ENCODE results near the gene LFNG. TPM values are rescaled to one million over a fixed set of nuclear protein-coding genes. Genes with fewer than 3 reads are reported as not detected.

LFNG gene
- total and polyA plus RNA-seq, 9 of the 15 experiments (the other 6 are each of a cell fraction or from before 2014, with no cell fraction given), result 0.03 to 0.89 (median 0.25) TPM; not detected in 1

DNA sequence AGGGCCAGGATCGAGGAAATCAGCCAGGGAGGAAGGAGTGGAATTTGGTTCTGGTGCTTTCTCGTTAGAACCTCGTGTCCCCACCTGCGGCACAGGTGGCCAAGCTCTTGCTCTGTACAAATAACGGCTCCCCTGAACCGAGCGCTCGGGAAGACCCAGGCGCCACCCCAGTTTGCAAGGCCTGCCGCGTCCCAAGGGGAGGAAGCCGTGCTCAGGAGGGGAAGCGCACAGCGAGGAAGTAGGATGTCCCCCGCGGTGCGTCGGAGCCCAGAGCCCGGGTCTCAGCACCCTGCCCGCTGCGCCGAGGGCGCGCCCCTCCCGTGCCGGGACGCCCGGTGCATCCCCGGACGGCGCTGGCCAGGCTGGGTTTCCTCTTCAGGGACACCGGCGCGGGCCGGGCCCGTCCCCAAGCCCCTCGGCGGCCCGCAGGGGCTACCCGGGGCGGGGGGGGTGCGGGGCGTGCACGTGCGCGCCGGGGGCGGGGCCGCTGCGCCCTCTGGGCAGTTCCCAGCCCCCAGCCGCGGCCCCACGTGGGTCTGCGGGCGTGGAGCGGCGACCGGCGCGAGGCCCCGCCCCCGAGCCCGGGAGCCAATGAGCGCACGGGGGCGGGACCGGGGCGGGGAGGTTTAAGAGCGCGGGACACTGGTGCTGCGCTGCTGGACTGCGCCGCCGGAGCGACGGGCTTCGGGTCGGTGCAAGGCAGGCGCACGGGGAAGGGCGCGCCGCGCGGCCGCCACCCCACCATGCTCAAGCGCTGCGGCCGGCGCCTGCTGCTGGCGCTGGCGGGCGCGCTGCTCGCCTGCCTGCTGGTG, at the start of gene LFNG (continued):
- TF ChIP-seq, protein P1, sequence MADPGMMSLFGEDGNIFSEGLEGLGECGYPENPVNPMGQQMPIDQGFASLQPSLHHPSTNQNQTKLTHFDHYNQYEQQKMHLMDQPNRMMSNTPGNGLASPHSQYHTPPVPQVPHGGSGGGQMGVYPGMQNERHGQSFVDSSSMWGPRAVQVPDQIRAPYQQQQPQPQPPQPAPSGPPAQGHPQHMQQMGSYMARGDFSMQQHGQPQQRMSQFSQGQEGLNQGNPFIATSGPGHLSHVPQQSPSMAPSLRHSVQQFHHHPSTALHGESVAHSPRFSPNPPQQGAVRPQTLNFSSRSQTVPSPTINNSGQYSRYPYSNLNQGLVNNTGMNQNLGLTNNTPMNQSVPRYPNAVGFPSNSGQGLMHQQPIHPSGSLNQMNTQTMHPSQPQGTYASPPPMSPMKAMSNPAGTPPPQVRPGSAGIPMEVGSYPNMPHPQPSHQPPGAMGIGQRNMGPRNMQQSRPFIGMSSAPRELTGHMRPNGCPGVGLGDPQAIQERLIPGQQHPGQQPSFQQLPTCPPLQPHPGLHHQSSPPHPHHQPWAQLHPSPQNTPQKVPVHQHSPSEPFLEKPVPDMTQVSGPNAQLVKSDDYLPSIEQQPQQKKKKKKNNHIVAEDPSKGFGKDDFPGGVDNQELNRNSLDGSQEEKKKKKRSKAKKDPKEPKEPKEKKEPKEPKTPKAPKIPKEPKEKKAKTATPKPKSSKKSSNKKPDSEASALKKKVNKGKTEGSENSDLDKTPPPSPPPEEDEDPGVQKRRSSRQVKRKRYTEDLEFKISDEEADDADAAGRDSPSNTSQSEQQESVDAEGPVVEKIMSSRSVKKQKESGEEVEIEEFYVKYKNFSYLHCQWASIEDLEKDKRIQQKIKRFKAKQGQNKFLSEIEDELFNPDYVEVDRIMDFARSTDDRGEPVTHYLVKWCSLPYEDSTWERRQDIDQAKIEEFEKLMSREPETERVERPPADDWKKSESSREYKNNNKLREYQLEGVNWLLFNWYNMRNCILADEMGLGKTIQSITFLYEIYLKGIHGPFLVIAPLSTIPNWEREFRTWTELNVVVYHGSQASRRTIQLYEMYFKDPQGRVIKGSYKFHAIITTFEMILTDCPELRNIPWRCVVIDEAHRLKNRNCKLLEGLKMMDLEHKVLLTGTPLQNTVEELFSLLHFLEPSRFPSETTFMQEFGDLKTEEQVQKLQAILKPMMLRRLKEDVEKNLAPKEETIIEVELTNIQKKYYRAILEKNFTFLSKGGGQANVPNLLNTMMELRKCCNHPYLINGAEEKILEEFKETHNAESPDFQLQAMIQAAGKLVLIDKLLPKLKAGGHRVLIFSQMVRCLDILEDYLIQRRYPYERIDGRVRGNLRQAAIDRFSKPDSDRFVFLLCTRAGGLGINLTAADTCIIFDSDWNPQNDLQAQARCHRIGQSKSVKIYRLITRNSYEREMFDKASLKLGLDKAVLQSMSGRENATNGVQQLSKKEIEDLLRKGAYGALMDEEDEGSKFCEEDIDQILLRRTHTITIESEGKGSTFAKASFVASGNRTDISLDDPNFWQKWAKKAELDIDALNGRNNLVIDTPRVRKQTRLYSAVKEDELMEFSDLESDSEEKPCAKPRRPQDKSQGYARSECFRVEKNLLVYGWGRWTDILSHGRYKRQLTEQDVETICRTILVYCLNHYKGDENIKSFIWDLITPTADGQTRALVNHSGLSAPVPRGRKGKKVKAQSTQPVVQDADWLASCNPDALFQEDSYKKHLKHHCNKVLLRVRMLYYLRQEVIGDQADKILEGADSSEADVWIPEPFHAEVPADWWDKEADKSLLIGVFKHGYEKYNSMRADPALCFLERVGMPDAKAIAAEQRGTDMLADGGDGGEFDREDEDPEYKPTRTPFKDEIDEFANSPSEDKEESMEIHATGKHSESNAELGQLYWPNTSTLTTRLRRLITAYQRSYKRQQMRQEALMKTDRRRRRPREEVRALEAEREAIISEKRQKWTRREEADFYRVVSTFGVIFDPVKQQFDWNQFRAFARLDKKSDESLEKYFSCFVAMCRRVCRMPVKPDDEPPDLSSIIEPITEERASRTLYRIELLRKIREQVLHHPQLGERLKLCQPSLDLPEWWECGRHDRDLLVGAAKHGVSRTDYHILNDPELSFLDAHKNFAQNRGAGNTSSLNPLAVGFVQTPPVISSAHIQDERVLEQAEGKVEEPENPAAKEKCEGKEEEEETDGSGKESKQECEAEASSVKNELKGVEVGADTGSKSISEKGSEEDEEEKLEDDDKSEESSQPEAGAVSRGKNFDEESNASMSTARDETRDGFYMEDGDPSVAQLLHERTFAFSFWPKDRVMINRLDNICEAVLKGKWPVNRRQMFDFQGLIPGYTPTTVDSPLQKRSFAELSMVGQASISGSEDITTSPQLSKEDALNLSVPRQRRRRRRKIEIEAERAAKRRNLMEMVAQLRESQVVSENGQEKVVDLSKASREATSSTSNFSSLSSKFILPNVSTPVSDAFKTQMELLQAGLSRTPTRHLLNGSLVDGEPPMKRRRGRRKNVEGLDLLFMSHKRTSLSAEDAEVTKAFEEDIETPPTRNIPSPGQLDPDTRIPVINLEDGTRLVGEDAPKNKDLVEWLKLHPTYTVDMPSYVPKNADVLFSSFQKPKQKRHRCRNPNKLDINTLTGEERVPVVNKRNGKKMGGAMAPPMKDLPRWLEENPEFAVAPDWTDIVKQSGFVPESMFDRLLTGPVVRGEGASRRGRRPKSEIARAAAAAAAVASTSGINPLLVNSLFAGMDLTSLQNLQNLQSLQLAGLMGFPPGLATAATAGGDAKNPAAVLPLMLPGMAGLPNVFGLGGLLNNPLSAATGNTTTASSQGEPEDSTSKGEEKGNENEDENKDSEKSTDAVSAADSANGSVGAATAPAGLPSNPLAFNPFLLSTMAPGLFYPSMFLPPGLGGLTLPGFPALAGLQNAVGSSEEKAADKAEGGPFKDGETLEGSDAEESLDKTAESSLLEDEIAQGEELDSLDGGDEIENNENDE (IDR thresholded peaks at IDR 0.05; ENCODE audit: low read depth, low read length), result no peak
- 0 out of 2 replicates have a peak, but pooled peaks have one; percentile 9 for TF ChIP-seq ZFX (CRISPR knock-in tag; IDR thresholded peaks at IDR 0.05)
- peak; percentile 51 for TF ChIP-seq CCNT2 (IDR thresholded peaks at IDR 0.05; ENCODE audit: borderline replicate concordance, extremely low read depth, insufficient read length, low read depth, low read length)
- TF ChIP-seq ZNF197 (CRISPR knock-in tag; IDR thresholded peaks at IDR 0.05; ENCODE audit: low read depth), result no peak
- TF ChIP-seq LCOR (CRISPR knock-in tag; IDR thresholded peaks at IDR 0.05), result no peak
- TF ChIP-seq, protein P2, sequence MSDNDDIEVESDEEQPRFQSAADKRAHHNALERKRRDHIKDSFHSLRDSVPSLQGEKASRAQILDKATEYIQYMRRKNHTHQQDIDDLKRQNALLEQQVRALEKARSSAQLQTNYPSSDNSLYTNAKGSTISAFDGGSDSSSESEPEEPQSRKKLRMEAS (CRISPR knock-in tag; IDR thresholded peaks at IDR 0.05), result peak; percentile 65
- peak; percentile 49; the same call in 1 of the 2 replicates for TF ChIP-seq SMAD4 (CRISPR knock-in tag; conservative IDR thresholded peaks at IDR 0.05)
- TF ChIP-seq, protein P3, sequence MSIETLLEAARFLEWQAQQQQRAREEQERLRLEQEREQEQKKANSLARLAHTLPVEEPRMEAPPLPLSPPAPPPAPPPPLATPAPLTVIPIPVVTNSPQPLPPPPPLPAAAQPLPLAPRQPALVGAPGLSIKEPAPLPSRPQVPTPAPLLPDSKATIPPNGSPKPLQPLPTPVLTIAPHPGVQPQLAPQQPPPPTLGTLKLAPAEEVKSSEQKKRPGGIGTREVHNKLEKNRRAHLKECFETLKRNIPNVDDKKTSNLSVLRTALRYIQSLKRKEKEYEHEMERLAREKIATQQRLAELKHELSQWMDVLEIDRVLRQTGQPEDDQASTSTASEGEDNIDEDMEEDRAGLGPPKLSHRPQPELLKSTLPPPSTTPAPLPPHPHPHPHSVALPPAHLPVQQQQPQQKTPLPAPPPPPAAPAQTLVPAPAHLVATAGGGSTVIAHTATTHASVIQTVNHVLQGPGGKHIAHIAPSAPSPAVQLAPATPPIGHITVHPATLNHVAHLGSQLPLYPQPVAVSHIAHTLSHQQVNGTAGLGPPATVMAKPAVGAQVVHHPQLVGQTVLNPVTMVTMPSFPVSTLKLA (conservative IDR thresholded peaks at IDR 0.05), result peak in 1 of 2 experiments; percentile 48; a peak in 2 of 4 replicates
- TF ChIP-seq ZSCAN29 (IDR thresholded peaks at IDR 0.05), result no peak
- peak in 1 of 2 experiments; percentile 77; a peak in 2 of 4 replicates for TF ChIP-seq NRF1 (conservative IDR thresholded peaks at IDR 0.05 in 1 of 2, IDR thresholded peaks at IDR 0.05 in 1 of 2)
- TF ChIP-seq, protein P4, sequence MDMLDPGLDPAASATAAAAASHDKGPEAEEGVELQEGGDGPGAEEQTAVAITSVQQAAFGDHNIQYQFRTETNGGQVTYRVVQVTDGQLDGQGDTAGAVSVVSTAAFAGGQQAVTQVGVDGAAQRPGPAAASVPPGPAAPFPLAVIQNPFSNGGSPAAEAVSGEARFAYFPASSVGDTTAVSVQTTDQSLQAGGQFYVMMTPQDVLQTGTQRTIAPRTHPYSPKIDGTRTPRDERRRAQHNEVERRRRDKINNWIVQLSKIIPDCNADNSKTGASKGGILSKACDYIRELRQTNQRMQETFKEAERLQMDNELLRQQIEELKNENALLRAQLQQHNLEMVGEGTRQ (CRISPR knock-in tag; IDR thresholded peaks at IDR 0.05), result peak; percentile 53; the same call in 1 of the 2 replicates
